B cell (primary cell): ENCODE results near the gene ACTBL2.

Source experiments
- CTCF ChIP-seq: fragments of 200-600 bp; IDR thresholded peaks from one replicate; pipeline ENCODE4 v1.8.0; 2022; ENCODE audit warnings: antibody characterized with exemption, mild to moderate bottlenecking
- EZH2 ChIP-seq: IDR thresholded peaks from 2 replicates; pipeline ENCODE4 v1.6.1; 2012; ENCODE audit warnings: borderline replicate concordance, low read depth, mild to moderate bottlenecking, moderate library complexity, low read length; ENCODE audit not compliant: insufficient read depth, poor library complexity, severe bottlenecking

- TF ChIP-seq CTCF: no peak
- TF ChIP-seq EZH2: no peak
Observed at GRCh38 chr5:57434683-57435082, 47.9 kb downstream of the ACTBL2 start.
